Endodermal cell (in vitro differentiated cells): ENCODE measurements around the gene APBA2. TPM values are rescaled to one million over a fixed set of nuclear protein-coding genes. Genes with fewer than 3 reads are reported as not detected.

Source experiments
- DNase-seq: peaks from one replicate; pipeline ENCODE4 v3.0.0-alpha.2; 2017
- H3K27ac ChIP-seq: 2 replicates; pipeline ENCODE4 v1.5.1; 2013; ENCODE audit warnings: mild to moderate bottlenecking, low read depth, low read length, moderate library complexity
- H3K27me3 ChIP-seq: 2 replicates; pipeline ENCODE4 v1.6.1; 2013; ENCODE audit warnings: mild to moderate bottlenecking, low read length, moderate library complexity; ENCODE audit not compliant: insufficient read depth, control insufficient read depth, poor library complexity, severe bottlenecking
- H3K36me3 ChIP-seq: 2 replicates; pipeline ENCODE4 v1.7.0; 2013; ENCODE audit warnings: mild to moderate bottlenecking, low read length, moderate library complexity; ENCODE audit not compliant: control insufficient read depth, insufficient read depth
- H3K4me1 ChIP-seq: one replicate; pipeline ENCODE4 v1.7.0; 2013; ENCODE audit warnings: low read length; ENCODE audit not compliant: control insufficient read depth, insufficient read depth
- H3K4me3 ChIP-seq: 2 replicates; pipeline ENCODE4 v1.5.1; 2013; ENCODE audit warnings: mild to moderate bottlenecking, low read length, moderate library complexity
- H3K9ac ChIP-seq: 2 replicates; pipeline ENCODE4 v1.6.1; 2013; ENCODE audit warnings: mild to moderate bottlenecking, low read length, moderate library complexity; ENCODE audit not compliant: poor library complexity, severe bottlenecking; ENCODE audit errors: extremely low read depth
- H3K9me3 ChIP-seq: 2 replicates; pipeline ENCODE4 v1.6.1; 2013; ENCODE audit warnings: mild to moderate bottlenecking, low read length, moderate library complexity; ENCODE audit not compliant: control insufficient read depth
- H3K27ac Mint-ChIP-seq: 2 replicates; pipeline ENCODE4 v1.8.0; 2020; ENCODE audit warnings: mixed read lengths
- H3K27me3 Mint-ChIP-seq: 2 replicates; pipeline ENCODE4 v1.8.0; 2021; ENCODE audit warnings: mild to moderate bottlenecking, mixed read lengths; ENCODE audit not compliant: insufficient read depth
- H3K36me3 Mint-ChIP-seq: 2 replicates; pipeline ENCODE4 v1.8.0; 2020; ENCODE audit warnings: low read depth, mixed read lengths
- H3K4me1 Mint-ChIP-seq: 2 replicates; pipeline ENCODE4 v1.8.0; 2020; ENCODE audit warnings: mixed read lengths
- H3K4me3 Mint-ChIP-seq: 2 replicates; pipeline ENCODE4 v1.8.0; 2020; ENCODE audit warnings: mild to moderate bottlenecking, moderate library complexity, mixed read lengths
- H3K9me3 Mint-ChIP-seq: 2 replicates; pipeline ENCODE4 v1.8.0; 2020; ENCODE audit warnings: mild to moderate bottlenecking, mixed read lengths
- WGBS, 2 experiments: methylation state at CpG; one replicate each; pipeline versions ENCODE4 v1.1.5 to v1.1.7; 2013; ENCODE audit warnings: missing lambda C conversion rate in 2 of 2, mixed read lengths in 1 of 2; ENCODE audit not compliant: insufficient coverage in 1 of 2, insufficient read length in 1 of 2; 5-methylcytosine and 5-hydroxymethylcytosine counted together
- total RNA-seq, 2 donors: library from RNA; stranded (reverse); fragmentation: NEBNext Ultra II Directional in 1 of 2; extraction: Animal tissue kit (Norgen Biotek cat#: 25700) in 1 of 2; gene quantifications; 2 replicates in 1 of 2; 3 replicates in 1 of 2; pipeline ENCODE4 v1.2.1, GENCODE V29; 2021
- TF ChIP-seq, protein P1 (sequence below): fragments of 200-600 bp; sonication (generic); conservative IDR thresholded peaks from 2 replicates; pipeline ENCODE4 v1.5.0; 2021; ENCODE audit warnings: antibody characterized with exemption, mild to moderate bottlenecking

The APBA2 gene
- total RNA-seq, 2 donors from 2014 or later: 27.1 to 27.3 TPM

DNA sequence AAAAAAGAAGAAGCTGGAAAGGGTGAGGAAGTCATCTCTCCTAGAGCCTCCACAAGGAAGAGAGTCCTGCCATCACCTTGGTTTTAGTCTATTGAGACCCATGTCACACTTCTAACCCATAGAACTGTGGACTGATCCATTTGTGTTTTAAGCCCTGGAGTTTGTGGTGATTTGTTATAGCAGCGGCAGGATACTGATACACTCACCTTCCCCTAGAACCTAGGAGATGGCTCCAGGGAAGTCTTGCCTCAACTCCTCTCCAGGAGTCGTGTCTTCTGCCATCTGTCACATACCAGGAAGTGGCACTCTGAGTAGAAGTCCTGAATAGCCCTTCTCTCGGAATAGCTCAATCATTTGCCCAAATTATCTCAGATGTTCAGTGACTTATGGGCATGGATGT is 14.6 kb upstream of the APBA2 start:
- Histone ChIP-seq H3K9ac (no peak overlapping the region), H3K4me3 (no peak overlapping the region), H3K36me3 (no peaks in the 10 kb centered on the region), H3K27me3 (no peaks in the 10 kb centered on the region), H3K27ac (no peak overlapping the region), H3K4me1 (peaks cover 5% of the 10 kb centered on the region), H3K9me3 (peaks cover 8% of the 10 kb centered on the region)
- TF ChIP-seq, protein P1, sequence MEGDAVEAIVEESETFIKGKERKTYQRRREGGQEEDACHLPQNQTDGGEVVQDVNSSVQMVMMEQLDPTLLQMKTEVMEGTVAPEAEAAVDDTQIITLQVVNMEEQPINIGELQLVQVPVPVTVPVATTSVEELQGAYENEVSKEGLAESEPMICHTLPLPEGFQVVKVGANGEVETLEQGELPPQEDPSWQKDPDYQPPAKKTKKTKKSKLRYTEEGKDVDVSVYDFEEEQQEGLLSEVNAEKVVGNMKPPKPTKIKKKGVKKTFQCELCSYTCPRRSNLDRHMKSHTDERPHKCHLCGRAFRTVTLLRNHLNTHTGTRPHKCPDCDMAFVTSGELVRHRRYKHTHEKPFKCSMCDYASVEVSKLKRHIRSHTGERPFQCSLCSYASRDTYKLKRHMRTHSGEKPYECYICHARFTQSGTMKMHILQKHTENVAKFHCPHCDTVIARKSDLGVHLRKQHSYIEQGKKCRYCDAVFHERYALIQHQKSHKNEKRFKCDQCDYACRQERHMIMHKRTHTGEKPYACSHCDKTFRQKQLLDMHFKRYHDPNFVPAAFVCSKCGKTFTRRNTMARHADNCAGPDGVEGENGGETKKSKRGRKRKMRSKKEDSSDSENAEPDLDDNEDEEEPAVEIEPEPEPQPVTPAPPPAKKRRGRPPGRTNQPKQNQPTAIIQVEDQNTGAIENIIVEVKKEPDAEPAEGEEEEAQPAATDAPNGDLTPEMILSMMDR: no peak
- Mint-ChIP-seq H3K4me1 (peaks cover 10% of the 10 kb centered on the region), H3K27me3 (peaks cover 6% of the 10 kb centered on the region), H3K36me3 (no peaks in the 10 kb centered on the region), H3K27ac (no peak overlapping the region), H3K9me3 (peaks cover 6% of the 10 kb centered on the region), H3K4me3 (no peak overlapping the region)
- WGBS, 2 experiments: 82 to 94% methylated on average over 2 to 3 of the region's 3 CpGs
- no peak for DNase-seq

DNA sequence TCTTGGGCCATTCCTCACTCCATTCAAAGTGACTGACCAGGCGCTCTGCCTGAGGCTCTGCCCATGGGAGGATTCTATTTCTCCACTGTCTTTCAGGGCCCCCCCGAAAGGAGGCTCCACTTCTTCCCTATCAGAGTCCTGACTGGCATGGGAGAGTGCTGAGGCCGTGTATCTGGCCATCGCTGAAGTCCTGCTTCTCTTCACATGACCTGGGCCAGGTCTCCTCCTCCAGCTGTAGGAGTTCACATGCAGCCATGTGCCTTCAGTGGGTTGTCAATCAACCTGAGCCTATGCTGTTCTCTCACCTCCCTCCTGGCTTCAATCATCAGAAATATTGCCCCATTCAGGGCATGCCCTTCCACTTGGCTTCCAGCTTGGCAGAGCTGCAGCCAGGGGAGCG is 12.8 kb upstream of the APBA2 start:
- no peak for DNase-seq
- H3K4me1 Mint-ChIP-seq: peaks cover 13% of the 10 kb centered on the region
- no peak overlapping the region for H3K27ac Mint-ChIP-seq
- peaks cover 6% of the 10 kb centered on the region for H3K9me3 Mint-ChIP-seq
- no peaks in the 10 kb centered on the region for H3K27me3 ChIP-seq
- H3K27me3 Mint-ChIP-seq: peaks cover 4% of the 10 kb centered on the region
- H3K9me3 ChIP-seq: peaks cover 8% of the 10 kb centered on the region
- TF ChIP-seq, protein P1: no peak
- WGBS, 2 experiments: 91 to 93% methylated on average over 3 to 5 of the region's 5 CpGs
- no peak overlapping the region for H3K27ac ChIP-seq
- no peak overlapping the region for H3K4me3 ChIP-seq
- H3K9ac ChIP-seq: no peak overlapping the region
- H3K4me1 ChIP-seq: peaks cover 13% of the 10 kb centered on the region
- no peaks in the 10 kb centered on the region for H3K36me3 ChIP-seq
- no peak overlapping the region for H3K4me3 Mint-ChIP-seq
- no peaks in the 10 kb centered on the region for H3K36me3 Mint-ChIP-seq

DNA sequence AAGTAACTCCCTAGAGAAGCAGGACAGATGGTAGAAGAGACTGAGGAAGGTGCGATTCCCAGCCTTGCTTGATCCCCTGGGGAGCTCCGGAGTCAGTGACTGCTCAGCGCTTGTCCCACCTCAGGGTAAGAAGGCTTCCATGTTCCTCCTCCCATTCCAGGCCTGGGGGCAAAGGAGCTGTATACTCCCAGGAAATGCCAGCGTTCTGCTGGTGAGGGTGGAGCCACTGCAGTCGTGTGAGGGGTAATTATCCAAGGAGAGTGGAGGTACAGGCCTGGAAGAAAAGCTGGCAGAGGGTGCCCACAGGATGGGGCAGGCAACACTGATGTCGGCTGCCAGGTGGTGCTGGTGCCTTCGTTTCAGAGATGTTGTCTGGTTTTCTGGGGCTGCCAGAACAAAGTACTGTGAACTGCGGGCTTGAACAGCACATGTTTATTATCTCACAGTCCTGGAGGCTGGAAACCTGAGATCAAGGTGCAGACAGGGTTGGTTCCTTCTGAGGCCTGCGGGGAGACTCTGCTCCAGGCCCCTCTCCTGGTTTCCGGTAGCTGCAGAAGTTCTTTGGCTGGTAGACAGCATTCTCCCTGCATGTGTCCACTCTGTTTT is 12.1 kb upstream of the APBA2 start:
- TF ChIP-seq, protein P1: no peak
- Histone ChIP-seq H3K9me3 (peaks cover 8% of the 10 kb centered on the region), H3K27me3 (no peaks in the 10 kb centered on the region), H3K27ac (no peak overlapping the region), H3K36me3 (no peaks in the 10 kb centered on the region), H3K9ac (no peak overlapping the region), H3K4me1 (peaks cover 13% of the 10 kb centered on the region), H3K4me3 (no peak overlapping the region)
- H3K27me3 Mint-ChIP-seq: peaks cover 9% of the 10 kb centered on the region
- H3K9me3 Mint-ChIP-seq: peaks cover 6% of the 10 kb centered on the region
- peaks cover 13% of the 10 kb centered on the region for H3K4me1 Mint-ChIP-seq
- no peaks in the 10 kb centered on the region for H3K36me3 Mint-ChIP-seq
- DNase-seq: no peak
- no peak overlapping the region for H3K27ac Mint-ChIP-seq
- 90 to 94% methylated on average over 9 to 10 of the region's 10 CpGs for WGBS, 2 experiments
- H3K4me3 Mint-ChIP-seq: no peak overlapping the region
